ENCODE data around the gene ADCY5.

- TF ChIP-seq MAFK (IDR thresholded peaks at IDR 0.05; ENCODE audit: partially characterized antibody) = no peak
- no peak for TF ChIP-seq CTCF (IDR thresholded peaks at IDR 0.05)
- TF ChIP-seq POLR2A (IDR thresholded peaks at IDR 0.05; ENCODE audit: low read length) = no peak
- TF ChIP-seq CHD2 (IDR thresholded peaks at IDR 0.05; ENCODE audit: low read length, partially characterized antibody) = no peak
- no peak for TF ChIP-seq MAX (IDR thresholded peaks at IDR 0.05)
- no peak for TF ChIP-seq NPAS2 (CRISPR knock-in tag; IDR thresholded peaks at IDR 0.05; ENCODE audit: borderline replicate concordance)
- TF ChIP-seq REST (IDR thresholded peaks at IDR 0.05) = no peak
- no peak for TF ChIP-seq MYC (IDR thresholded peaks at IDR 0.05; ENCODE audit: borderline replicate concordance, low read length)
- TF ChIP-seq ZFP36 (IDR thresholded peaks at IDR 0.05; ENCODE audit: borderline replicate concordance, partially characterized antibody) = no peak
- no peak for TF ChIP-seq CEBPB (IDR thresholded peaks at IDR 0.05)
- no peak for TF ChIP-seq ESRRA (IDR thresholded peaks at IDR 0.05; ENCODE audit: borderline replicate concordance, low read length)
Observed at GRCh38 chr3:123369085-123369484, 79.8 kb downstream of the ADCY5 start.

All from A549 (cell line).